AG08396 (cell line): ENCODE data around the gene STXBP6.

Experiments
- DNase-seq: peaks from one replicate; pipeline ENCODE4 v3.0.0; 2012; ENCODE audit warnings: low spot score, mixed read lengths

Gene STXBP6

GRCh38 chr14:25049568-25050268 is at the start of gene STXBP6:
TSS of gene STXBP6 (minus strand) at chr14:25050147. CDS start at chr14:24974818, 75,329 bp downstream.
- peak; percentile 81 for DNase-seq

- DNase-seq, result no peak
Observed at GRCh38 chr14:25097120-25097519, 47.2 kb upstream of the STXBP6 start.

- DNase-seq, result no peak
Observed at GRCh38 chr14:25095736-25096437, 45.9 kb upstream of the STXBP6 start.

GRCh38 chr14:25094171-25094907 is 44.4 kb upstream of the STXBP6 start:
- DNase-seq, result no peak

GRCh38 chr14:25092258-25092740 is 42.4 kb upstream of the STXBP6 start:
- no peak for DNase-seq

- DNase-seq, result peak; percentile 45
Observed at GRCh38 chr14:25090716-25091454, 40.9 kb upstream of the STXBP6 start.

GRCh38 chr14:25090256-25090655 is 40.3 kb upstream of the STXBP6 start:
- no peak for DNase-seq

- no peak for DNase-seq
Observed at GRCh38 chr14:25089496-25089895, 39.5 kb upstream of the STXBP6 start.

GRCh38 chr14:25086821-25087396 is 37.0 kb upstream of the STXBP6 start:
- no peak for DNase-seq

- DNase-seq, result no peak
Observed at GRCh38 chr14:25086081-25086480, 36.1 kb upstream of the STXBP6 start.

GRCh38 chr14:25080682-25081081 is 30.7 kb upstream of the STXBP6 start:
- no peak for DNase-seq

GRCh38 chr14:25079311-25079710 is 29.4 kb upstream of the STXBP6 start:
- DNase-seq, result no peak

- no peak for DNase-seq
Observed at GRCh38 chr14:25074099-25074685, 24.2 kb upstream of the STXBP6 start.

- no peak for DNase-seq
Observed at GRCh38 chr14:25069879-25070278, 19.9 kb upstream of the STXBP6 start.

GRCh38 chr14:25067600-25067999 is 17.7 kb upstream of the STXBP6 start:
- no peak for DNase-seq

GRCh38 chr14:25062022-25062321 is 12.0 kb upstream of the STXBP6 start:
- DNase-seq, result no peak

- peak; percentile 15 for DNase-seq
Observed at GRCh38 chr14:25056688-25057078, 6.7 kb upstream of the STXBP6 start.

GRCh38 chr14:25055992-25056687 is 6.2 kb upstream of the STXBP6 start:
- DNase-seq, result peak; percentile 21

GRCh38 chr14:25055005-25055404 is 5.1 kb upstream of the STXBP6 start:
- no peak for DNase-seq

- DNase-seq, result no peak
Observed at GRCh38 chr14:25053585-25053984, 3.6 kb upstream of the STXBP6 start.

- no peak for DNase-seq
Observed at GRCh38 chr14:25052921-25053320, 3.0 kb upstream of the STXBP6 start.
